Progenitor cell of endocrine pancreas (in vitro differentiated cells): ENCODE data around the gene ACOXL. TPM values are rescaled to one million over a fixed set of nuclear protein-coding genes. Genes with fewer than 3 reads are reported as not detected.

ENCODE experiments used
- DNase-seq: peaks from one replicate; pipeline ENCODE4 v3.0.0; 2021; ENCODE audit warnings: low spot score; ENCODE audit not compliant: unreplicated experiment
- H3K27ac Mint-ChIP-seq: 2 replicates; pipeline ENCODE4 v1.8.0; 2021; ENCODE audit warnings: mild to moderate bottlenecking, moderate library complexity, mixed read lengths
- H3K27me3 Mint-ChIP-seq: 2 replicates; pipeline ENCODE4 v1.8.0; 2021; ENCODE audit warnings: mixed read lengths
- H3K36me3 Mint-ChIP-seq: 2 replicates; pipeline ENCODE4 v1.8.0; 2022; ENCODE audit warnings: mixed read lengths; ENCODE audit not compliant: insufficient read depth
- H3K4me1 Mint-ChIP-seq: 2 replicates; pipeline ENCODE4 v1.8.0; 2021; ENCODE audit warnings: low read depth, mixed read lengths
- H3K4me3 Mint-ChIP-seq: 2 replicates; pipeline ENCODE4 v1.8.0; 2021; ENCODE audit warnings: low read depth, mild to moderate bottlenecking, moderate library complexity, mixed read lengths
- H3K9me3 Mint-ChIP-seq: 2 replicates; pipeline ENCODE4 v1.8.0; 2021; ENCODE audit warnings: low read depth, mixed read lengths
- CTCF ChIP-seq: fragments of 200-600 bp; sonication (generic); IDR thresholded peaks from one replicate; pipeline ENCODE4 v1.5.0; 2021; ENCODE audit warnings: antibody characterized with exemption, mild to moderate bottlenecking; ENCODE audit not compliant: unreplicated experiment
- total RNA-seq: library from RNA; stranded (reverse); gene quantifications from 2 replicates; pipeline ENCODE4 v1.2.1, GENCODE V29; 2021

ACOXL gene
- total RNA-seq, 1 donor from 2014 or later = 0.19 TPM

DNA sequence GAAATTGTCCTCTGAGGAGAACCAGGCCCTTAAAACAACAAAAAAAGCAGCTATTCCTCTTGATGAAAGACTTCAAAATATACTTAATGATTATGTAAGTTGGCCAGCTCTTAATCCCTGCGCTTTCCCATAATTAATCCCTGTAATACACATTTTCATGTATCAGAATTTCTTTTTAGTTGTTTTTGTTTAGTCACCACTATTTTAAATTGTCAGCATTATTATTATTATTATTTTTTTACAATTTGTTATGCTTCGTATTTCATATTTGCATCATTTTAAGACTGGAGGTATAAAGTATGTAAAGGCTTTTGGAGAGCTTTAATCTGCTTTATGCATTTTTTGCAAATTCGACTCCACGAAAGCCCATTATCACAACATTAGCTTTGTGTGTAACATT, 152.9 kb downstream of the ACOXL start:
- Mint-ChIP-seq H3K27me3 (no peaks in the 10 kb centered on the region), H3K4me3 (no peak overlapping the region), H3K9me3 (peaks cover 14% of the 10 kb centered on the region), H3K4me1 (no peaks in the 10 kb centered on the region), H3K36me3 (peaks cover 1% of the 10 kb centered on the region), H3K27ac (no peak overlapping the region)
- TF ChIP-seq CTCF = no peak
- no peak for DNase-seq

GRCh38 chr2:110886826-110887573, 154.6 kb downstream of the ACOXL start:
- Mint-ChIP-seq H3K36me3 (no peaks in the 10 kb centered on the region), H3K4me3 (no peak overlapping the region), H3K27ac (no peak overlapping the region), H3K4me1 (no peaks in the 10 kb centered on the region), H3K9me3 (peaks cover 13% of the 10 kb centered on the region), H3K27me3 (no peaks in the 10 kb centered on the region)
- DNase-seq = no peak
- no peak for TF ChIP-seq CTCF

- H3K36me3 Mint-ChIP-seq = no peaks in the 10 kb centered on the region
- no peaks in the 10 kb centered on the region for H3K4me1 Mint-ChIP-seq
- peaks cover 11% of the 10 kb centered on the region for H3K9me3 Mint-ChIP-seq
- no peak for TF ChIP-seq CTCF
- no peaks in the 10 kb centered on the region for H3K27me3 Mint-ChIP-seq
- no peak for DNase-seq
- H3K27ac Mint-ChIP-seq = no peak overlapping the region
- no peak overlapping the region for H3K4me3 Mint-ChIP-seq
Measured at GRCh38 chr2:110888411-110888810, 156.0 kb downstream of the ACOXL start.

- Mint-ChIP-seq H3K4me3 (no peak overlapping the region), H3K4me1 (no peaks in the 10 kb centered on the region)
Measured at GRCh38 chr2:110891626-110892025, 159.3 kb downstream of the ACOXL start.

DNA sequence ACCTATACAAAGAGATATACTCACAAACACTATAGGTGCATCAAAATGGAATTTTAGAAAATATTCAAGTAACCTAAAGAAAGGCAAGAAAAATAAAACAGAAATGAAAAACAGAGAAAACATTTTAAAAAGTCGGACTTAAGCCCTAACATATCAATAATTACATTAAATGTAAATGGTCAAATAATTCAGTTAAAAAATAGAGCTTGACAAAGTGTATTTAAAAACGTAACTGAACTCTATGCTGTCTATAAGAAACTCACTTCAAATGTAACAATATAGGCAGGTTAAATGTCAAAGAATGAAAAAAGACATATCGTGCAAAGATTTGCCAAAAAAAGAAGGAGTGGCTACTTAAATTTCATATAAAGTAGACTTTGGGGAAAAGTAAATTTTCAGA, 163.9 kb downstream of the ACOXL start:
- DNase-seq = no peak
- no peak overlapping the region for H3K27ac Mint-ChIP-seq
- H3K9me3 Mint-ChIP-seq = peaks cover 7% of the 10 kb centered on the region
- H3K27me3 Mint-ChIP-seq = no peaks in the 10 kb centered on the region
- TF ChIP-seq CTCF = no peak
- no peaks in the 10 kb centered on the region for H3K4me1 Mint-ChIP-seq
- H3K36me3 Mint-ChIP-seq = no peaks in the 10 kb centered on the region
- H3K4me3 Mint-ChIP-seq = no peak overlapping the region

More at GRCh38 chr2:110891626-110892025, 159.3 kb downstream of the ACOXL start:
- TF ChIP-seq CTCF = no peak
- DNase-seq = no peak
- no peaks in the 10 kb centered on the region for H3K36me3 Mint-ChIP-seq
- H3K9me3 Mint-ChIP-seq = peaks cover 17% of the 10 kb centered on the region
- no peaks in the 10 kb centered on the region for H3K27me3 Mint-ChIP-seq
- no peak overlapping the region for H3K27ac Mint-ChIP-seq
